HepG2 (cell line): ENCODE results near the gene ASAP2. TPM values are rescaled to one million over a fixed set of nuclear protein-coding genes. Genes with fewer than 3 reads are reported as not detected.

Source experiments
- ADNP ChIP-seq: sonication (generic); formaldehyde crosslinking; IDR thresholded peaks from 2 replicates; pipeline ENCODE4 v1.4.0; 2020; ENCODE audit warnings: missing genetic modification reagents
- BRD4 ChIP-seq: sonication (generic); formaldehyde crosslinking; IDR thresholded peaks from 2 replicates; pipeline ENCODE4 v1.4.0; 2020; ENCODE audit warnings: missing genetic modification reagents
- EHMT2 ChIP-seq: fragments of 200-600 bp; sonication (generic); IDR thresholded peaks from 2 replicates; pipeline ENCODE4 v1.7.0; 2017; ENCODE audit warnings: antibody characterized with exemption, low read depth, low read length, borderline replicate concordance
- HNRNPK ChIP-seq: fragments of 200-400 bp; formaldehyde crosslinking; IDR thresholded peaks from 2 replicates; pipeline ENCODE4 v1.6.1; 2018; ENCODE audit warnings: low read length, low read depth, moderate library complexity, mild to moderate bottlenecking; ENCODE audit not compliant: poor library complexity, severe bottlenecking
- HNRNPL ChIP-seq: fragments of 200-400 bp; formaldehyde crosslinking; IDR thresholded peaks from 2 replicates; pipeline ENCODE4 v1.6.1; 2017; ENCODE audit warnings: mild to moderate bottlenecking, low read depth, low read length
- KDM3A ChIP-seq: IDR thresholded peaks from 2 replicates; pipeline ENCODE4 v1.6.1; 2018; ENCODE audit warnings: low read depth, missing compliant biosample characterization
- KDM4B ChIP-seq: sonication (generic); formaldehyde crosslinking; IDR thresholded peaks from 2 replicates; pipeline ENCODE4 v1.4.0; 2020; ENCODE audit warnings: missing genetic modification reagents
- REPIN1 ChIP-seq: sonication (generic); formaldehyde crosslinking; IDR thresholded peaks from 2 replicates; pipeline ENCODE4 v1.8.0; 2022; ENCODE audit warnings: missing genetic modification reagents, low read depth, mild to moderate bottlenecking, borderline replicate concordance
- RFX5 ChIP-seq: IDR thresholded peaks from 2 replicates; pipeline ENCODE4 v1.6.1; 2011; ENCODE audit warnings: low read depth, low read length, improper control_type of control experiment
- THAP7 ChIP-seq: sonication (generic); formaldehyde crosslinking; IDR thresholded peaks from 2 replicates; pipeline ENCODE4 v1.8.1; 2023; ENCODE audit warnings: mild to moderate bottlenecking, missing genetic modification reagents
- TMF1 ChIP-seq: sonication (generic); formaldehyde crosslinking; IDR thresholded peaks from 2 replicates; pipeline ENCODE4 v1.8.1; 2022; ENCODE audit warnings: low read depth, missing genetic modification reagents
- TRIM24 ChIP-seq: sonication (generic); formaldehyde crosslinking; IDR thresholded peaks from 2 replicates; pipeline ENCODE4 v1.8.0; 2022; ENCODE audit warnings: mild to moderate bottlenecking, missing genetic modification reagents
- U2AF2 ChIP-seq: fragments of 200-400 bp; formaldehyde crosslinking; IDR thresholded peaks from 2 replicates; pipeline ENCODE4 v1.6.1; 2017; ENCODE audit warnings: low read depth, mild to moderate bottlenecking, low read length
- ZBTB10 ChIP-seq: sonication (generic); formaldehyde crosslinking; IDR thresholded peaks from 2 replicates; pipeline ENCODE4 v1.4.0; 2020; ENCODE audit warnings: missing genetic modification reagents, borderline replicate concordance
- ZGPAT ChIP-seq: IDR thresholded peaks from 2 replicates; pipeline ENCODE4 v1.6.1; 2016; ENCODE audit warnings: mild to moderate bottlenecking
- ZMYM2 ChIP-seq: sonication (generic); formaldehyde crosslinking; IDR thresholded peaks from 2 replicates; pipeline ENCODE4 v1.8.0; 2022; ENCODE audit warnings: mild to moderate bottlenecking, missing genetic modification reagents
- ZNF180 ChIP-seq: sonication (generic); formaldehyde crosslinking; IDR thresholded peaks from 2 replicates; pipeline ENCODE4 v1.4.0; 2020; ENCODE audit warnings: low read depth, missing genetic modification reagents, borderline replicate concordance
- ZNF205 ChIP-seq: IDR thresholded peaks from 2 replicates; pipeline ENCODE4 v1.6.1; 2018; ENCODE audit warnings: missing biosample characterization, missing genetic modification reagents
- ZNF431 ChIP-seq: sonication (generic); formaldehyde crosslinking; IDR thresholded peaks from 2 replicates; pipeline ENCODE4 v1.9.0; 2022; ENCODE audit warnings: missing genetic modification reagents, low read depth, mild to moderate bottlenecking, borderline replicate concordance
- ZNF570 ChIP-seq: sonication (generic); formaldehyde crosslinking; IDR thresholded peaks from 2 replicates; pipeline ENCODE4 v1.4.0; 2020; ENCODE audit warnings: mild to moderate bottlenecking, missing genetic modification reagents, borderline replicate concordance
- ZNF678 ChIP-seq: sonication (generic); formaldehyde crosslinking; IDR thresholded peaks from 2 replicates; pipeline ENCODE4 v1.4.0; 2020; ENCODE audit warnings: mild to moderate bottlenecking, missing genetic modification reagents
- ZNF773 ChIP-seq: sonication (generic); formaldehyde crosslinking; IDR thresholded peaks from 2 replicates; pipeline ENCODE4 v1.4.0; 2020; ENCODE audit warnings: missing genetic modification reagents, borderline replicate concordance
- ZNF782 ChIP-seq: sonication (generic); formaldehyde crosslinking; IDR thresholded peaks from 2 replicates; pipeline ENCODE4 v1.4.0; 2020; ENCODE audit warnings: missing genetic modification reagents, mild to moderate bottlenecking, borderline replicate concordance
- polyA plus RNA-seq, 8 experiments: library from polyadenylated mRNA; depleted of rRNA in 3 of 8; stranded (reverse) in 7 of 8; unstranded in 1 of 8; fragments of >200 nt; fragmentation: Illumina TruSeq in 4 of 8; extraction: Trizol in 4 of 8; gene quantifications; 2 replicates each; pipeline versions ENCODE4 v1.2.1 to v1.2.3, GENCODE V29; 2011 to 2016; ENCODE audit warnings: low read depth in 4 of 8, missing spikeins in 1 of 8, mixed read lengths in 1 of 8; ENCODE audit not compliant: insufficient read depth in 1 of 8
- total RNA-seq, 5 experiments: library from RNA; depleted of rRNA; stranded (reverse); fragments of >200 nt; fragmentation: Illumina TruSeq; extraction: Trizol; gene quantifications; 2 replicates each; pipeline ENCODE4 v1.2.3, GENCODE V29; 2016; ENCODE audit warnings: low read depth in 1 of 5
- TF ChIP-seq, protein P1 (sequence below): conservative IDR thresholded peaks from 2 replicates; pipeline ENCODE4 v1.6.1; 2018; ENCODE audit warnings: missing genetic modification reagents

The ASAP2 gene
- total and polyA plus RNA-seq, 2 of the 13 experiments (the other 11 are each of a cell fraction or from before 2014, with no cell fraction given) = 7.3 to 22.3 TPM

GRCh38 chr2:9336576-9337314 lies 130.1 kb downstream of the ASAP2 start (continued):
- TF ChIP-seq KDM3A (CRISPR knock-in tag) (no peak; the same call in 1 of the 2 replicates), EHMT2 (no peak; the same call in 1 of the 2 replicates), ZNF205 (CRISPR knock-in tag) (peak; percentile 71; the same call in 1 of the 2 replicates), ZNF782 (CRISPR knock-in tag) (peak; percentile 74; the same call in 1 of the 2 replicates), ZBTB10 (no peak), RFX5 (no peak), ZMYM2 (CRISPR knock-in tag) (no peak), ZNF180 (CRISPR knock-in tag) (no peak), HNRNPK (no peak), ZGPAT (peak; percentile 77), ADNP (CRISPR knock-in tag) (no peak), U2AF2 (no peak), TRIM24 (CRISPR knock-in tag) (no peak), THAP7 (CRISPR knock-in tag) (peak; percentile 75; the same call in 1 of the 2 replicates), BRD4 (CRISPR knock-in tag) (peak; percentile 32; the same call in 1 of the 2 replicates), REPIN1 (CRISPR knock-in tag) (peak; percentile 52; the same call in 1 of the 2 replicates), ZNF773 (CRISPR knock-in tag) (no peak), HNRNPL (0 out of 2 replicates have a peak, but pooled peaks have one; percentile 15), ZNF431 (CRISPR knock-in tag) (no peak; the same call in 1 of the 2 replicates), TMF1 (0 out of 2 replicates have a peak, but pooled peaks have one; percentile 31), ZNF570 (CRISPR knock-in tag) (no peak), KDM4B (CRISPR knock-in tag) (0 out of 2 replicates have a peak, but pooled peaks have one; percentile 32), ZNF678 (0 out of 2 replicates have a peak, but pooled peaks have one; percentile 75)
- TF ChIP-seq, protein P1, sequence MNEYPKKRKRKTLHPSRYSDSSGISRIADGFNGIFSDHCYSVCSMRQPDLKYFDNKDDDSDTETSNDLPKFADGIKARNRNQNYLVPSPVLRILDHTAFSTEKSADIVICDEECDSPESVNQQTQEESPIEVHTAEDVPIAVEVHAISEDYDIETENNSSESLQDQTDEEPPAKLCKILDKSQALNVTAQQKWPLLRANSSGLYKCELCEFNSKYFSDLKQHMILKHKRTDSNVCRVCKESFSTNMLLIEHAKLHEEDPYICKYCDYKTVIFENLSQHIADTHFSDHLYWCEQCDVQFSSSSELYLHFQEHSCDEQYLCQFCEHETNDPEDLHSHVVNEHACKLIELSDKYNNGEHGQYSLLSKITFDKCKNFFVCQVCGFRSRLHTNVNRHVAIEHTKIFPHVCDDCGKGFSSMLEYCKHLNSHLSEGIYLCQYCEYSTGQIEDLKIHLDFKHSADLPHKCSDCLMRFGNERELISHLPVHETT (CRISPR knock-in tag) = no peak; the same call in 1 of the 2 replicates
